Keratinocyte (primary cell): ENCODE results near the gene ZMYND19. TPM values are rescaled to one million over a fixed set of nuclear protein-coding genes. Genes with fewer than 3 reads are reported as not detected.
"Not testable (repeated sequence)": the region's sequence is repeated elsewhere in the genome, so short reads cannot be mapped to it uniquely, and the experiment has no call there.

Experiments
- DNase-seq: peaks from one replicate; pipeline ENCODE4 v3.0.0-alpha.2; 2011; ENCODE audit warnings: low read depth, missing footprints, low spot score
- FAIRE-seq: peaks from 2 replicates; lab custom pipeline; 2011; peaks lifted over from hg19 to GRCh38; lab: Jason Lieb, UNC
- H2AFZ ChIP-seq: 2 replicates; pipeline ENCODE4 v1.6.0; 2012; ENCODE audit warnings: low read length, control low read depth, inconsistent platforms; ENCODE audit not compliant: control insufficient read depth
- H3K27ac ChIP-seq: 2 replicates; pipeline ENCODE4 v1.5.1; 2011; ENCODE audit warnings: low read length; ENCODE audit not compliant: control insufficient read depth, insufficient read depth
- H3K27me3 ChIP-seq: 3 replicates; pipeline ENCODE4 v1.6.0; 2011; ENCODE audit warnings: low read length; ENCODE audit not compliant: control insufficient read depth, insufficient read depth; ENCODE audit errors: extremely low read depth
- H3K36me3 ChIP-seq, 2 experiments: 2 replicates in 1 of 2; 3 replicates in 1 of 2; pipeline ENCODE4 v1.5.1; 2011; ENCODE audit warnings: low read length in 2 of 2, mild to moderate bottlenecking in 1 of 2; ENCODE audit not compliant: control insufficient read depth in 2 of 2, insufficient read depth in 2 of 2; ENCODE audit errors: extremely low read depth in 1 of 2
- H3K4me1 ChIP-seq: 3 replicates; pipeline ENCODE4 v1.5.1; 2011; ENCODE audit warnings: low read length; ENCODE audit not compliant: control insufficient read depth, insufficient read depth; ENCODE audit errors: extremely low read depth
- H3K4me2 ChIP-seq: 3 replicates; pipeline ENCODE4 v1.6.0; 2011; ENCODE audit warnings: low read depth, low read length; ENCODE audit not compliant: control insufficient read depth, insufficient read depth; ENCODE audit errors: extremely low read depth
- H3K4me3 ChIP-seq, 3 experiments: fragments of 200-600 bp in 1 of 3; sonication (generic) in 1 of 3; 2 replicates in 2 of 3; 3 replicates in 1 of 3; pipeline ENCODE4 v1.5.1; 2011 to 2016; ENCODE audit warnings: low read length in 3 of 3, mild to moderate bottlenecking in 3 of 3, control low read depth in 2 of 3, inconsistent platforms in 1 of 3, low read depth in 1 of 3, mixed read lengths in 1 of 3, mixed run types in 1 of 3, moderate library complexity in 1 of 3; ENCODE audit not compliant: control insufficient read depth in 2 of 3, insufficient read depth in 2 of 3; ENCODE audit errors: extremely low read depth in 1 of 3
- H3K79me2 ChIP-seq: 2 replicates; pipeline ENCODE4 v1.6.0; 2012; ENCODE audit warnings: low read length; ENCODE audit not compliant: control insufficient read depth, insufficient read depth
- H3K9ac ChIP-seq: 3 replicates; pipeline ENCODE4 v1.6.0; 2011; ENCODE audit warnings: low read length; ENCODE audit not compliant: control insufficient read depth, insufficient read depth; ENCODE audit errors: extremely low read depth
- H3K9me1 ChIP-seq: 3 replicates; pipeline ENCODE4 v1.6.0; 2011; ENCODE audit warnings: low read length; ENCODE audit not compliant: control insufficient read depth, insufficient read depth; ENCODE audit errors: extremely low read depth
- H3K9me3 ChIP-seq: 2 replicates; pipeline ENCODE4 v1.5.1; 2012; ENCODE audit warnings: low read depth, low read length; ENCODE audit not compliant: control insufficient read depth
- H4K20me1 ChIP-seq: 3 replicates; pipeline ENCODE4 v1.6.0; 2011; ENCODE audit warnings: low read length; ENCODE audit not compliant: control insufficient read depth, insufficient read depth; ENCODE audit errors: extremely low read depth
- CTCF ChIP-seq, 3 experiments: IDR thresholded peaks in 1 of 3; conservative IDR thresholded peaks in 1 of 3; optimal IDR thresholded peaks in 1 of 3; 2 replicates in 2 of 3; 3 replicates in 1 of 3; pipeline versions ENCODE3 to v1.5.1; 2011; ENCODE audit warnings: low read length in 3 of 3, mild to moderate bottlenecking in 3 of 3, moderate library complexity in 2 of 3, control low read depth in 1 of 3, inconsistent platforms in 1 of 3; ENCODE audit not compliant: insufficient read depth in 2 of 3; ENCODE audit errors: extremely low read depth in 1 of 3
- EZH2 ChIP-seq: IDR thresholded peaks from one replicate; pipeline ENCODE4 v1.6.1; 2012; ENCODE audit warnings: inconsistent platforms, mild to moderate bottlenecking, low read length, moderate library complexity
- dilution Hi-C: fragments of 300-500 bp; cut with MboI; formaldehyde crosslinking; loops from one replicate; pipeline ENCODE4 v1.7.0; 2020; ENCODE audit warnings: low sequenced_read_pairs; ENCODE audit not compliant: extremely low pct_ligation_motif_present
- polyA plus RNA-seq, 5 experiments: library from polyadenylated mRNA; depleted of rRNA in 3 of 5; stranded (reverse) in 3 of 5; stranded (forward) in 1 of 5; unstranded in 1 of 5; fragments of >200 nt; gene quantifications; 1 replicate in 1 of 5; 2 replicates in 3 of 5; 3 replicates in 1 of 5; pipeline versions ENCODE4 v1.2.1 to v1.2.3, GENCODE V29; 2011 to 2012; ENCODE audit warnings: missing spikeins in 2 of 5, low read depth in 1 of 5, low replicate concordance in 1 of 5

Gene ZMYND19
- polyA plus RNA-seq, 1 donor (not counting 4 experiments of a cell fraction or from before 2014, with no cell fraction given) = 25.8 TPM

- TF ChIP-seq CTCF (optimal IDR thresholded peaks at IDR 0.05 in 1 of 3, IDR thresholded peaks at IDR 0.05 in 1 of 3, conservative IDR thresholded peaks at IDR 0.05 in 1 of 3; ENCODE audit: extremely low read depth in 1 of 3, insufficient read depth in 2 of 3, low read length in 3 of 3) (no peak), EZH2 (no peak)
- no peak for FAIRE-seq
- Histone ChIP-seq H3K27me3 (no peaks in the 10 kb centered on the region), H4K20me1 (peaks cover 3% of the 10 kb centered on the region), H2AFZ (no peak overlapping the region), H3K79me2 (peaks cover 24% of the 10 kb centered on the region), H3K27ac (no peak overlapping the region), H3K4me2 (no peak overlapping the region), H3K4me3 (no peak overlapping the region), H3K9me3 (no peaks in the 10 kb centered on the region), H3K4me1 (peaks cover 1% of the 10 kb centered on the region), H3K9me1 (no peaks in the 10 kb centered on the region), H3K36me3 (peaks cover 26 to 34% of the 10 kb centered on the region in 2 experiments), H3K9ac (no peak overlapping the region)
- DNase-seq = no peak
- dilution Hi-C loops = no loop called here
Observed at GRCh38 chr9:137570566-137570965, 19.7 kb downstream of the ZMYND19 start.

GRCh38 chr9:137569609-137570203, 20.6 kb downstream of the ZMYND19 start:
- Histone ChIP-seq H4K20me1 (peaks cover 3% of the 10 kb centered on the region), H3K4me3 (no peak overlapping the region), H3K9me3 (no peaks in the 10 kb centered on the region), H3K4me1 (no peaks in the 10 kb centered on the region), H3K4me2 (no peak overlapping the region), H3K79me2 (peaks cover 22% of the 10 kb centered on the region), H2AFZ (no peak overlapping the region), H3K27me3 (no peaks in the 10 kb centered on the region), H3K27ac (no peak overlapping the region), H3K9me1 (no peaks in the 10 kb centered on the region), H3K36me3 (peaks cover 25 to 35% of the 10 kb centered on the region in 2 experiments), H3K9ac (no peak overlapping the region)
- FAIRE-seq = no peak
- no peak for TF ChIP-seq EZH2
- no peak for TF ChIP-seq CTCF (optimal IDR thresholded peaks at IDR 0.05 in 1 of 3, IDR thresholded peaks at IDR 0.05 in 1 of 3, conservative IDR thresholded peaks at IDR 0.05 in 1 of 3; ENCODE audit: extremely low read depth in 1 of 3, insufficient read depth in 2 of 3, low read length in 3 of 3)
- no peak for DNase-seq
- dilution Hi-C loops = no loop called here

- H3K9ac ChIP-seq, dilution Hi-C loops: not testable (repeated sequence)
Observed at GRCh38 chr9:137568445-137568844, 21.9 kb downstream of the ZMYND19 start.

More at GRCh38 chr9:137568445-137568844, 21.9 kb downstream of the ZMYND19 start:
- H3K27me3 ChIP-seq, H3K27ac ChIP-seq, FAIRE-seq, H4K20me1 ChIP-seq, H3K9me3 ChIP-seq, H3K4me1 ChIP-seq, H3K4me3 ChIP-seq, H3K9me1 ChIP-seq, DNase-seq, H2AFZ ChIP-seq, H3K4me2 ChIP-seq: not testable (repeated sequence)
- Histone ChIP-seq H3K36me3 (peaks cover 31 to 34% of the 10 kb centered on the region in 2 experiments), H3K79me2 (peaks cover 17% of the 10 kb centered on the region)
